T-helper 17 cell (primary cell): Measurements from ENCODE around the gene TMEM254. TPM values are rescaled to one million over a fixed set of nuclear protein-coding genes. Genes with fewer than 3 reads are reported as not detected.

Source experiments
- total RNA-seq, 4 donors: library from RNA in 2 of 4; stranded (reverse) in 2 of 4; gene quantifications; one replicate each; pipeline ENCODE4 v1.2.3 and lab custom pipeline; 2022 to 2026

Gene TMEM254
- total RNA-seq, 2 donors from 2014 or later, result 8.1 to 11.3 TPM

Other genes starting within 250 kb of the TMEM254 start
- gene SFTPD, start 129.6 kb upstream of the TMEM254 start, total RNA-seq, result not detected
- not detected for gene PLAC9, start 54.1 kb downstream of the TMEM254 start, total RNA-seq
- 100 to 1,000 TPM; 199 to 209 TPM for gene ANXA11, start 126.9 kb downstream of the TMEM254 start, total RNA-seq
- gene MAT1A, start 211.0 kb downstream of the TMEM254 start, total RNA-seq, result not detected